Dermis blood vessel endothelial cell (primary cell): ENCODE measurements around the gene FADS2. TPM values are rescaled to one million over a fixed set of nuclear protein-coding genes. Genes with fewer than 3 reads are reported as not detected.

Experiments used
- DNase-seq: peaks from one replicate; pipeline ENCODE4 v3.0.0; 2010
- total RNA-seq: library from RNA; depleted of rRNA; stranded (reverse); fragments of >200 nt; gene quantifications from 2 replicates; pipeline ENCODE4 v1.2.3, GENCODE V29; 2014

FADS2 gene
- total RNA-seq, 1 donor from 2014 or later, result 75.9 TPM

GRCh38 chr11:61847914-61848581 lies 19.9 kb downstream of the FADS2 start:
- no peak for DNase-seq

- DNase-seq, result no peak
Observed at GRCh38 chr11:61848631-61849030, 20.5 kb downstream of the FADS2 start.

- no peak for DNase-seq
Observed at GRCh38 chr11:61850687-61851086, 22.6 kb downstream of the FADS2 start.

- no peak for DNase-seq
Observed at GRCh38 chr11:61851113-61851899, 23.2 kb downstream of the FADS2 start.

- no peak for DNase-seq
Observed at GRCh38 chr11:61851900-61852295, 23.8 kb downstream of the FADS2 start.

- DNase-seq, result no peak
Observed at GRCh38 chr11:61853698-61854169, 25.6 kb downstream of the FADS2 start.

- DNase-seq, result no peak
Observed at GRCh38 chr11:61854206-61854895, 26.3 kb downstream of the FADS2 start.

GRCh38 chr11:61854966-61855714 lies 27.0 kb downstream of the FADS2 start:
- DNase-seq, result no peak

GRCh38 chr11:61855939-61856680 lies 28.0 kb downstream of the FADS2 start:
- no peak for DNase-seq

- DNase-seq, result peak; percentile 32
Observed at GRCh38 chr11:61860054-61860903, 32.2 kb downstream of the FADS2 start.

GRCh38 chr11:61861634-61862033 lies 33.5 kb downstream of the FADS2 start:
- no peak for DNase-seq

GRCh38 chr11:61862714-61863547 lies 34.8 kb downstream of the FADS2 start:
- DNase-seq, result no peak

GRCh38 chr11:61863548-61864081 lies 35.5 kb downstream of the FADS2 start:
- no peak for DNase-seq

- DNase-seq, result no peak
Observed at GRCh38 chr11:61864814-61865775, 37.0 kb downstream of the FADS2 start.

GRCh38 chr11:61866231-61866957 lies 38.3 kb downstream of the FADS2 start:
- DNase-seq, result no peak

- no peak for DNase-seq
Observed at GRCh38 chr11:61866958-61867343, 38.9 kb downstream of the FADS2 start.

GRCh38 chr11:61868571-61869428 lies 40.7 kb downstream of the FADS2 start:
- DNase-seq, result no peak
